ENCODE measurements around the gene FADS3. TPM values are rescaled to one million over a fixed set of nuclear protein-coding genes. Genes with fewer than 3 reads are reported as not detected.
A peak's percentile ranks its signal among the peaks of the same experiment; 100 is the strongest.

The FADS3 gene
- total and polyA plus RNA-seq, 2 of the 4 experiments (the other 2 are of a cell fraction), result 54.5 to 110 TPM

DNA sequence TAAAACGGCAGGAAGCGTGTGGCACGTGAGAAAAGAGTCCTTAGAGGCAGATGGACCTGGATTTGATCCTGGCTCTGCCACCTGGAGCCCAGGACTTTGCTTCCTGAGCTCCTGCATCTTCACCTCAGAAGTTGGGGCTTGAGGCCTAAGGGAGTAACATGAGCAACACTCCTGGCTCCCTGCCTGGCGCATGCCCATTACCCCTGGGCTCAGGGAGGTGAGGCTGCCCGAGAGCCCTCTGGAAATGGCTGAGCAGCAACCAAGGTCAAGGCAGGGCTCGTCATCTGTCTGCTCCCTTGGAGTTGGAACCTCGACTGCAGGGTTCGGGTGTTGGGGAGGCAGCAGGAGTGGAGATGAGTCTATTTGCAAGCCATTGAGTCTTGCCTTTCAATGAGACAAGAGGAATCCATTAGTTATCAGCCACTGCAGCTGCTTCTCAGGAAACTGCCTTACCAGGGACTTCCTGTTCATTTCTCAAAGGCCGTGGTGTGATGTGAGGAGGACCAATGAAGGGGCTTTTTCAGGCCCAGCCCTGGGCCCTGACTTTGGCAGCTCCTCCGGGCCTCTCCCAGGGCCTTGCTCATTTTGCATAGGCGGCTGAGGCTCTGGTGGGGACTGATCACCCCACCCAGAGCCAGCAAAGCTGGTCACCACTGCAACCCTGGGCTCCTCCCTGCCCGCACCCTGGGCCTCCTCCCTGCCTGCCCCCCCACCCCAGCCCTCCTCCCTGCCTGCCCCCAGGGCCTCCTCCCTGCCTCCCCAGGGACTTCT lies 56.9 kb downstream of the FADS3 start:
- intact Hi-C loops (cut with micrococcal nuclease) (no loop called here), dilution Hi-C loops (cut with HindIII; ENCODE audit: low sequenced_read_pairs, unreplicated experiment) (no loop called here), in situ Hi-C loops (cut with MboI; ENCODE audit: low sequenced_read_pairs) (no loop called here)
- POLR2A ChIA-PET (ENCODE audit: unreplicated experiment), result interaction anchor here (0.6 kb wide), 2 partner anchors 34 to 1210 kb away, joined by 3 to 4 read pairs; no protein-coding TSS in a partner anchor
- Histone ChIP-seq H2BK5ac (ENCODE audit: low read depth, low read length, poor library complexity, severe bottlenecking) (no peak overlapping the region), H3K14ac (replicated peaks; ENCODE audit: low read depth, low read length) (peak overlapping the region; percentile 80), H3K27ac (ENCODE audit: insufficient read depth, low read length) (peak overlapping the region; percentile 5; the same call in 1 of the 2 replicates), H2BK120ac (ENCODE audit: low read depth, low read length) (peak overlapping the region; percentile 68), H3K4me3 (ENCODE audit: insufficient read depth, low read depth, low read length) (no peak overlapping the region), H2BK15ac (ENCODE audit: low read depth, low read length) (no peak overlapping the region; the same call in 2 of the 3 replicates), H3K9me3 (ENCODE audit: control insufficient read depth, insufficient read depth, low read length) (no peaks in the 10 kb centered on the region), H4K91ac (ENCODE audit: insufficient read depth, low read depth, low read length) (0 out of 2 replicates have a peak overlapping the region, but pooled peaks have one; percentile 34), H4K5ac (ENCODE audit: low read depth, low read length) (no peak overlapping the region), H2AFZ (replicated peaks; ENCODE audit: low read length, poor library complexity) (peak overlapping the region; percentile 79), H3K4me2 (ENCODE audit: low read depth, low read length) (no peak overlapping the region), H3K56ac (ENCODE audit: extremely low read depth, insufficient read depth, low read length) (no peak overlapping the region), H2AK5ac (ENCODE audit: low read depth, low read length) (peak overlapping the region; percentile 28; the same call in 1 of the 2 replicates), H3K27me3 (ENCODE audit: control insufficient read depth, insufficient read depth, low read length) (no peaks in the 10 kb centered on the region), H3K79me1 (ENCODE audit: low read depth in 1 of 2, low read length in 2 of 2) (peaks cover 14 to 81% of the 10 kb centered on the region in 2 experiments), H3K23ac (ENCODE audit: low read depth, low read length) (peak overlapping the region; percentile 80; the same call in 1 of the 2 replicates), H4K8ac (ENCODE audit: low read depth in 2 of 2, low read length in 2 of 2) (peak overlapping the region in 1 of 2 experiments; percentile 83; a peak in 1 of 4 replicates), H4K20me1 (ENCODE audit: insufficient read depth, low read length) (peaks cover 55% of the 10 kb centered on the region; the same call in 1 of the 2 replicates), H3K4ac (ENCODE audit: low read depth, low read length) (peak overlapping the region; percentile 87), H3K4me1 (ENCODE audit: control insufficient read depth, insufficient read depth, low read length) (peaks cover 15% of the 10 kb centered on the region; the same call in 1 of the 2 replicates), H2BK20ac (ENCODE audit: low read depth, low read length) (peak overlapping the region; percentile 25; the same call in 1 of the 2 replicates), H3K9me1 (ENCODE audit: insufficient read depth, low read length) (peaks cover 24% of the 10 kb centered on the region), H3K36me3 (ENCODE audit: control insufficient read depth, insufficient read depth, low read length) (peaks cover 17% of the 10 kb centered on the region; the same call in 1 of the 2 replicates), H3K18ac (ENCODE audit: low read depth, low read length) (no peak overlapping the region; the same call in 1 of the 2 replicates), H2AK9ac (replicated peaks; ENCODE audit: low read depth, low read length, poor library complexity) (peak overlapping the region; percentile 84), H3K9ac (ENCODE audit: low read depth, low read length) (no peak overlapping the region)
- 72% methylated on average over 4 of the region's 12 CpGs; no CpG with 5 or more reads in 1 of the 2 experiments for WGBS, 2 experiments (ENCODE audit: extremely low coverage in 2 of 2, insufficient read length in 1 of 2)
- CTCF ChIA-PET, result interaction anchor here (1.5 kb wide), 1 partner anchor 37 kb away, joined by 6 read pairs; no protein-coding TSS in a partner anchor
- peak; percentile 47 for DNase-seq
- TF ChIP-seq SMC3 (IDR thresholded peaks at IDR 0.05; ENCODE audit: low read depth, low read length) (no peak), MXI1 (IDR thresholded peaks at IDR 0.05; ENCODE audit: borderline replicate concordance, low read depth, low read length) (no peak), RAD21 (IDR thresholded peaks at IDR 0.05; ENCODE audit: low read length) (no peak), MAFK (IDR thresholded peaks at IDR 0.05; ENCODE audit: low read depth, low read length) (no peak), BHLHE40 (IDR thresholded peaks at IDR 0.05; ENCODE audit: low read depth, low read length) (no peak), MAZ (IDR thresholded peaks at IDR 0.05; ENCODE audit: borderline replicate concordance, low read depth, low read length) (no peak)
- TF ChIP-seq, protein P1, sequence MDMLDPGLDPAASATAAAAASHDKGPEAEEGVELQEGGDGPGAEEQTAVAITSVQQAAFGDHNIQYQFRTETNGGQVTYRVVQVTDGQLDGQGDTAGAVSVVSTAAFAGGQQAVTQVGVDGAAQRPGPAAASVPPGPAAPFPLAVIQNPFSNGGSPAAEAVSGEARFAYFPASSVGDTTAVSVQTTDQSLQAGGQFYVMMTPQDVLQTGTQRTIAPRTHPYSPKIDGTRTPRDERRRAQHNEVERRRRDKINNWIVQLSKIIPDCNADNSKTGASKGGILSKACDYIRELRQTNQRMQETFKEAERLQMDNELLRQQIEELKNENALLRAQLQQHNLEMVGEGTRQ (IDR thresholded peaks at IDR 0.05; ENCODE audit: low read depth, low read length), result no peak
- no TSS peak for BruUV-seq (replicated peaks)
- ATAC-seq (ENCODE audit: low read depth), result peak; percentile 55
